Measurements from ENCODE around the gene TBX2. TPM values are rescaled to one million over a fixed set of nuclear protein-coding genes. Genes with fewer than 3 reads are reported as not detected.
A peak's percentile ranks its signal among the peaks of the same experiment; 100 is the strongest.

TBX2 gene
- total and polyA plus RNA-seq, 2 of the 13 experiments (the other 11 are each of a cell fraction or from before 2014, with no cell fraction given): 2.8 to 15.3 TPM

DNA sequence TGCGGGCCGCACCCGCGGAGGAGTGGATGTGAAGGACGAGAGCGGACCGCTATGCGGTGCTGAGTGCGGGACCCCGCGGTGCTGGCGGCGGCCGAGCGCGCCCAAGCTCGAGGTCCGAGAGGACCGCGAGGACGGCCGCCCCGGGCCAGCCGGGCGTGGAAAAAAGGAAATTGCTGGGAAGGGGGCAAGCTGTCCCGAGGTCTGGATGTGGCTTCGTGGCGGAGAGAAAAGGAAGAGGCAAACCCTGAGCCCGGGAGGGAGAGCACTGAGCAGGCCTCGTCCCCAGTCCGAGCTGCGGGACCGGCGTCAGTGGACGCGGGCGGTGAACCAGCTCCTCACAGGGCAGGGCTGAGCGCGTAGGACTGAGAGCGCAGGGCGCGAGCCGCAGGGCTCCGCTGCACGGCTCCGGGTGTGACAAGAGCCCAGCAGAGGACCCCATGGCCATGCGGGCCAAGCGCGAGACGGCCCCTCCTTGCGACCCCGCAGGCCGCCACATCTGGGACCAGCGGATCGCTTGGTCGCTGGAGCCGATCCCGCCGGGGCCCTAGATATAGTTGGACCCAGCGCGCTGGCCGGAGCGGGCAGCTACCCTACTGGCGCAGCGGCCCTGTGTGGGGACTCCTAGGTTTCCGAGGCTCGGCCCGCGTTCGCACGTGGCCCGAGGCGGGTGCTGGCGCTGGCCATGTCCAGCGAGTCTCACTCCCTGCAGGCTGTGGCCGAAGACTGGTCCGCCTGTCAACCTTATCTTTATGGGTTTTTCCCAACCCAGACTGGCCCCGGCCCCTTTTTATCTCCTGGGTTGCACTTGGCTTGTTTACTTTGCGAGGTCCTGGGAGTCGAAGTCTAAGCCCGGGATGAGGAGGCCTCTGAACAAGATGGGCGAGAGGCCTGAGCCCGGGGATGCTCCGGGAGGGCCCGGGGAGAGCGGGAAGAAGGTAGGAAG is 55.0 kb downstream of the TBX2 start (continued):
- TF ChIP-seq AHDC1 (CRISPR knock-in tag; IDR thresholded peaks at IDR 0.05; ENCODE audit: borderline replicate concordance): no peak
- TF ChIP-seq, protein P1, sequence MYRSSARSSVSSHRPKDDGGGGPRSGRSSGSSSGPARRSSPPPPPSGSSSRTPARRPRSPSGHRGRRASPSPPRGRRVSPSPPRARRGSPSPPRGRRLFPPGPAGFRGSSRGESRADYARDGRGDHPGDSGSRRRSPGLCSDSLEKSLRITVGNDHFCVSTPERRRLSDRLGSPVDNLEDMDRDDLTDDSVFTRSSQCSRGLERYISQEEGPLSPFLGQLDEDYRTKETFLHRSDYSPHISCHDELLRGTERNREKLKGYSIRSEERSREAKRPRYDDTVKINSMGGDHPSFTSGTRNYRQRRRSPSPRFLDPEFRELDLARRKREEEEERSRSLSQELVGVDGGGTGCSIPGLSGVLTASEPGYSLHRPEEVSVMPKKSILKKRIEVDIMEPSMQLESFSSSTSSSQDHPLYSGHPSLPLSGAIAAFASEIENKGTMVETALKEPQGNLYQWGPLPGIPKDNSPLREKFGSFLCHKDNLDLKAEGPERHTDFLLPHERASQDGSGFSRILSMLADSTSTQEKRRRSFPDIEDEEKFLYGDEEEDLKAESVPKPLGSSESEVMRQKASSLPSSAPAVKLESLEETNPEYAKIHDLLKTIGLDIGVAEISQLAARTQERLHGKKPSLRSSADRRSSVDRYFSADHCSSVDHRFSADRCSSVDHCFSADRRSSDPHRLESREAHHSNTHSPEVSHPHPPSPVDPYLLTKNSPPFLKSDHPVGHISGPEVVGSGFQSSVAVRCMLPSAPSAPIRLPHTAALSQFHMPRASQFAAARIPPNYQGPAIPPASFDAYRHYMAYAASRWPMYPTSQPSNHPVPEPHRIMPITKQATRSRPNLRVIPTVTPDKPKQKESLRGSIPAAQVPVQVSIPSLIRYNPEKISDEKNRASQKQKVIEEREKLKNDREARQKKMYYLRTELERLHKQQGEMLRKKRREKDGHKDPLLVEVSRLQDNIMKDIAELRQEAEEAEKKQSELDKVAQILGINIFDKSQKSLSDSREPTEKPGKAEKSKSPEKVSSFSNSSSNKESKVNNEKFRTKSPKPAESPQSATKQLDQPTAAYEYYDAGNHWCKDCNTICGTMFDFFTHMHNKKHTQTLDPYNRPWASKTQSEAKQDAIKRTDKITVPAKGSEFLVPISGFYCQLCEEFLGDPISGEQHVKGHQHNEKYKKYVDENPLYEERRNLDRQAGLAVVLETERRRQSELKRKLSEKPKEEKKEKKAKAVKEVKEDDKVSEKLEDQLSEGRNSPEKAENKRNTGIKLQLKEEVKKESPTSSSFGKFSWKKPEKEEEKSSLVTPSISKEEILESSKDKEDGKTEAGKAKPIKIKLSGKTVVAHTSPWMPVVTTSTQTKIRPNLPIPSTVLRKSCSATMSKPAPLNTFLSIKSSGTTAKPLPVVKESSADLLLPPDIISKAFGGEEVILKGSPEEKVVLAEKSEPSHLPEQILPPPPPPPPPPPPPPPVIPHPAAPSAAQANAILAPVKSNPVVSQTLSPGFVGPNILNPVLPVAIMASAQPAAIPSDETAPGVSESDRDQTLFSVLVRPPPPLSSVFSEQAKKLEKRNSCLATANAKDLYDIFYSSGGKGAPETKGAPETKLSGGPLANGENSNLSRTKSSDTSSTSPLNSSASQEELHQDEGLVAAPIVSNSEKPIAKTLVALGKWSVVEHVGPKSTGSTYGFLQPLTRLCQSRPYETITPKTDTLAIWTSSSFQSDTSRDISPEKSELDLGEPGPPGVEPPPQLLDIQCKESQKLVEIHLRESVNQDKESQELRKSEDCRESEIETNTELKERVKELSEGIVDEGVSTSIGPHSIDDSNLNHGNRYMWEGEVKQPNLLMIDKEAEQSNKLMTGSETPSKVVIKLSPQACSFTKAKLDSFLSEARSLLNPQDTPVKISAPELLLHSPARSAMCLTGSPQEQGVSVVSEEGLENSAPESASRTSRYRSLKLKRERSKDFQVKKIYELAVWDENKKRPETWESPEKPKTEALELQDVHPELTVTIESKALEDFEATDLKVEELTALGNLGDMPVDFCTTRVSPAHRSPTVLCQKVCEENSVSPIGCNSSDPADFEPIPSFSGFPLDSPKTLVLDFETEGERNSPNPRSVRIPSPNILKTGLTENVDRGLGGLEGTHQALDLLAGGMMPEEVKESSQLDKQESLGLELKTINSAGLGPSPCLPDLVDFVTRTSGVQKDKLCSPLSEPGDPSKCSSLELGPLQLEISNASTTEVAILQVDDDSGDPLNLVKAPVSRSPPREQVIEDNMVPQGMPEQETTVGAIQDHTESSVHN (CRISPR knock-in tag; IDR thresholded peaks at IDR 0.05): peak; percentile 40; the same call in 1 of the 2 replicates
- TF ChIP-seq, protein P2, sequence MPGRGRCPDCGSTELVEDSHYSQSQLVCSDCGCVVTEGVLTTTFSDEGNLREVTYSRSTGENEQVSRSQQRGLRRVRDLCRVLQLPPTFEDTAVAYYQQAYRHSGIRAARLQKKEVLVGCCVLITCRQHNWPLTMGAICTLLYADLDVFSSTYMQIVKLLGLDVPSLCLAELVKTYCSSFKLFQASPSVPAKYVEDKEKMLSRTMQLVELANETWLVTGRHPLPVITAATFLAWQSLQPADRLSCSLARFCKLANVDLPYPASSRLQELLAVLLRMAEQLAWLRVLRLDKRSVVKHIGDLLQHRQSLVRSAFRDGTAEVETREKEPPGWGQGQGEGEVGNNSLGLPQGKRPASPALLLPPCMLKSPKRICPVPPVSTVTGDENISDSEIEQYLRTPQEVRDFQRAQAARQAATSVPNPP (CRISPR knock-in tag; IDR thresholded peaks at IDR 0.05): peak; percentile 91; the same call in 1 of the 2 replicates
- TF ChIP-seq ZMYM2 (CRISPR knock-in tag; IDR thresholded peaks at IDR 0.05): 0 out of 2 replicates have a peak, but pooled peaks have one; percentile 38
- no peak for TF ChIP-seq MTF2 (CRISPR knock-in tag; IDR thresholded peaks at IDR 0.05; ENCODE audit: borderline replicate concordance)
- no peak for TF ChIP-seq CREBL2 (CRISPR knock-in tag; IDR thresholded peaks at IDR 0.05; ENCODE audit: borderline replicate concordance)
- peak; percentile 50; the same call in 1 of the 2 replicates for TF ChIP-seq TOPORS (CRISPR knock-in tag; IDR thresholded peaks at IDR 0.05)
- TF ChIP-seq NFKB2 (CRISPR knock-in tag; IDR thresholded peaks at IDR 0.05; ENCODE audit: borderline replicate concordance): peak; percentile 78; the same call in 1 of the 2 replicates
- no peak for TF ChIP-seq ZNF335 (CRISPR knock-in tag; IDR thresholded peaks at IDR 0.05)
- no peak for TF ChIP-seq TBL1XR1 (IDR thresholded peaks at IDR 0.05; ENCODE audit: borderline replicate concordance, low read length, partially characterized antibody)
- TF ChIP-seq TEAD2 (CRISPR knock-in tag; IDR thresholded peaks at IDR 0.05): no peak
- no peak for TF ChIP-seq IRF2 (CRISPR knock-in tag; IDR thresholded peaks at IDR 0.05)
